HCT116 (cell line): ENCODE measurements around the gene EID2B. TPM values are rescaled to one million over a fixed set of nuclear protein-coding genes. Genes with fewer than 3 reads are reported as not detected.
A peak's percentile ranks its signal among the peaks of the same experiment; 100 is the strongest.

Experiments
- ATAC-seq: fragments of 200-7000 bp; cut with Tn5 transposase; 2 replicates; pipeline ENCODE4 v1.9.1; 2020; ENCODE audit warnings: mild to moderate bottlenecking, moderate library complexity
- BruUV-seq: library from RNA; stranded (reverse); fragments of 400-500 nt; replicated peaks from 2 replicates; lab custom pipeline; 2021; lab: Mats Ljungman, UMichigan
- CTCF ChIA-PET: fragments of 300-600 bp; sonication (Branson Sonifier 250); formaldehyde crosslinking; loops from one replicate; lab custom pipeline; 2021; ENCODE audit warnings: antibody characterized with exemption; lab: Charles Lee
- POLR2A ChIA-PET: fragments of 300-600, 350-600 bp; sonication (Branson Sonifier 250); formaldehyde crosslinking; loops from one replicate; lab custom pipeline; 2021; ENCODE audit warnings: antibody characterized with exemption; lab: Charles Lee
- RAD21 ChIA-PET, 2 experiments: fragments of 300-600 bp; sonication (Branson Sonifier 250); formaldehyde crosslinking; loops; one replicate each; lab custom pipeline; 2023; ENCODE audit warnings: low total read pairs in 2 of 2; ENCODE audit not compliant: uncharacterized antibody in 2 of 2, unreplicated experiment in 2 of 2, low non-redundant PET in 1 of 2; lab: Charles Lee
- DNase-seq: peaks from one replicate; pipeline ENCODE4 v3.0.0-alpha.2; 2010; ENCODE audit warnings: low read depth, low spot score
- H2AFZ ChIP-seq: fragments of 200-600 bp; shearing (Covaris generic), sonication (generic); 2 replicates; pipeline ENCODE4 v1.6.1; 2017; ENCODE audit warnings: low read depth, mixed run types, mixed read lengths, antibody characterized with exemption, low read length; ENCODE audit not compliant: poor library complexity, severe bottlenecking
- H3K27ac ChIP-seq: 2 replicates; pipeline ENCODE4 v1.5.1; 2012; ENCODE audit warnings: low read depth, low read length
- H3K27me3 ChIP-seq: fragments of 200-600 bp; sonication (generic); 2 replicates; pipeline ENCODE4 v1.6.1; 2016; ENCODE audit warnings: mixed run types, low read length, mixed read lengths; ENCODE audit not compliant: insufficient read depth
- H3K36me3 ChIP-seq, 2 experiments: fragments of 200-500 bp in 1 of 2; fragments of 200-600 bp in 1 of 2; sonication (Bioruptor generic) in 1 of 2; sonication (generic) in 1 of 2; 2 replicates each; pipeline versions ENCODE4 v1.5.1 to v1.6.1; 2014 to 2016; ENCODE audit warnings: low read length in 2 of 2, inconsistent platforms in 1 of 2, mixed read lengths in 1 of 2, mixed run types in 1 of 2; ENCODE audit not compliant: insufficient read depth in 2 of 2, control insufficient read depth in 1 of 2
- H3K4me1 ChIP-seq, 2 experiments: fragments of 200-600 bp in 1 of 2; sonication (generic) in 1 of 2; 2 replicates each; pipeline versions ENCODE4 v1.5.1 to v1.6.1; 2012 to 2017; ENCODE audit warnings: low read length in 2 of 2, inconsistent platforms in 1 of 2, mild to moderate bottlenecking in 1 of 2, mixed read lengths in 1 of 2, mixed run types in 1 of 2, moderate library complexity in 1 of 2; ENCODE audit not compliant: insufficient read depth in 2 of 2, control insufficient read depth in 1 of 2
- H3K4me2 ChIP-seq: fragments of 200-600 bp; sonication (generic); 2 replicates; pipeline ENCODE4 v1.6.1; 2017; ENCODE audit warnings: mixed run types, low read length, mixed read lengths
- H3K4me3 ChIP-seq, 2 experiments: fragments of 200-600 bp in 1 of 2; sonication (generic) in 1 of 2; replicated peaks in 1 of 2; 2 replicates each; pipeline ENCODE4 v1.5.1; 2011 to 2016; ENCODE audit warnings: low read length in 2 of 2, control low read depth in 1 of 2, low read depth in 1 of 2, mild to moderate bottlenecking in 1 of 2, mixed read lengths in 1 of 2, mixed run types in 1 of 2
- H3K79me2 ChIP-seq: fragments of 200-600 bp; sonication (generic); 2 replicates; pipeline ENCODE4 v1.6.1; 2017; ENCODE audit warnings: mild to moderate bottlenecking, mixed run types, low read length, moderate library complexity, mixed read lengths; ENCODE audit not compliant: insufficient read depth
- H3K9ac ChIP-seq: fragments of 200-600 bp; sonication (generic); 2 replicates; pipeline ENCODE4 v1.6.1; 2016; ENCODE audit warnings: low read length, mixed read lengths
- H3K9me2 ChIP-seq: fragments of 200-600 bp; sonication (generic), shearing (Covaris generic); 2 replicates; pipeline ENCODE4 v1.6.1; 2017; ENCODE audit warnings: mixed run types, mild to moderate bottlenecking, moderate library complexity; ENCODE audit not compliant: insufficient read depth
- H3K9me3 ChIP-seq, 2 experiments: fragments of 200-500 bp in 1 of 2; fragments of 200-600 bp in 1 of 2; sonication (Bioruptor generic) in 1 of 2; sonication (generic) in 1 of 2; 2 replicates each; pipeline ENCODE4 v1.6.1; 2014 to 2017; ENCODE audit warnings: low read length in 2 of 2, mixed read lengths in 2 of 2, inconsistent platforms in 1 of 2, low read depth in 1 of 2, mild to moderate bottlenecking in 1 of 2, mixed run types in 1 of 2, moderate library complexity in 1 of 2; ENCODE audit not compliant: control insufficient read depth in 1 of 2, insufficient read depth in 1 of 2
- H4K20me1 ChIP-seq: fragments of 200-600 bp; sonication (generic), shearing (Covaris generic); 2 replicates; pipeline ENCODE4 v1.6.1; 2017; ENCODE audit warnings: mixed run types, mild to moderate bottlenecking, moderate library complexity; ENCODE audit not compliant: insufficient read depth
- CEBPB ChIP-seq: IDR thresholded peaks from 2 replicates; pipeline ENCODE4 v1.6.1; 2012; ENCODE audit warnings: low read depth
- CTCF ChIP-seq, 3 experiments: fragments of 200-600 bp in 1 of 3; sonication (generic) in 1 of 3; IDR thresholded peaks in 2 of 3; conservative IDR thresholded peaks in 1 of 3; 2 replicates each; pipeline ENCODE4 v1.5.1; 2012 to 2017; ENCODE audit warnings: low read depth in 2 of 3, low read length in 2 of 3, antibody characterized with exemption in 1 of 3, borderline replicate concordance in 1 of 3, control low read depth in 1 of 3, mild to moderate bottlenecking in 1 of 3, mixed read lengths in 1 of 3, mixed run types in 1 of 3, moderate library complexity in 1 of 3; ENCODE audit not compliant: insufficient read depth in 1 of 3
- EGR1 ChIP-seq: IDR thresholded peaks from 2 replicates; pipeline ENCODE4 v1.6.1; 2012; ENCODE audit warnings: low read depth
- EZH2 ChIP-seq: fragments of 200-600 bp; sonication (generic); IDR thresholded peaks from 2 replicates; pipeline ENCODE4 v1.6.1; 2017; ENCODE audit warnings: antibody characterized with exemption, mixed run types
- EZH2phosphoT487 ChIP-seq: fragments of 200-600 bp; IDR thresholded peaks from 2 replicates; pipeline ENCODE4 v1.6.1; 2018; ENCODE audit warnings: antibody characterized with exemption, borderline replicate concordance
- FOSL1 ChIP-seq: IDR thresholded peaks from 2 replicates; pipeline ENCODE4 v1.6.1; 2012; ENCODE audit warnings: low read depth
- JUND ChIP-seq: IDR thresholded peaks from 2 replicates; pipeline ENCODE4 v1.6.1; 2012
- POLR2A ChIP-seq: IDR thresholded peaks from 2 replicates; pipeline ENCODE4 v1.7.0; 2011; ENCODE audit warnings: borderline replicate concordance; ENCODE audit not compliant: insufficient read depth, insufficient read length; ENCODE audit errors: extremely low read depth
- RAD21 ChIP-seq: IDR thresholded peaks from 2 replicates; pipeline ENCODE4 v1.6.1; 2012; ENCODE audit warnings: low read depth, mild to moderate bottlenecking
- SIN3A ChIP-seq: IDR thresholded peaks from 2 replicates; pipeline ENCODE4 v1.6.1; 2012; ENCODE audit warnings: low read depth
- SP1 ChIP-seq: IDR thresholded peaks from 2 replicates; pipeline ENCODE4 v1.6.1; 2012; ENCODE audit warnings: low read depth
- SRF ChIP-seq: IDR thresholded peaks from 2 replicates; pipeline ENCODE4 v1.6.1; 2012; ENCODE audit warnings: low read depth
- TCF7L2 ChIP-seq: IDR thresholded peaks from 2 replicates; pipeline ENCODE4 v1.7.0; 2011; ENCODE audit warnings: borderline replicate concordance, inconsistent platforms; ENCODE audit not compliant: insufficient read depth, insufficient read length; ENCODE audit errors: extremely low read depth
- YY1 ChIP-seq: IDR thresholded peaks from 2 replicates; pipeline ENCODE4 v1.6.1; 2011; ENCODE audit warnings: low read length, low read depth, moderate library complexity, mild to moderate bottlenecking; ENCODE audit not compliant: insufficient replicate concordance; ENCODE audit errors: extremely low read depth
- ZFX ChIP-seq: fragments of 450-650 bp; IDR thresholded peaks from 2 replicates; pipeline ENCODE4 v1.6.1; 2017
- ZNF274 ChIP-seq: fragments of 200-500 bp; sonication (Bioruptor generic); IDR thresholded peaks from 2 replicates; pipeline ENCODE4 v1.6.1; 2014; ENCODE audit warnings: mild to moderate bottlenecking, low read depth, low read length, inconsistent platforms
- intact Hi-C: fragments of 100-400 bp; cut with micrococcal nuclease; formaldehyde crosslinking; loops from 2 replicates; pipeline ENCODE4 v1.10.0; 2022
- total RNA-seq: library from RNA; stranded (reverse); gene quantifications from one replicate; pipeline ENCODE4 v1.2.1, GENCODE V29; 2021; ENCODE audit not compliant: unreplicated experiment
- TF ChIP-seq, protein P1 (sequence below): IDR thresholded peaks from 2 replicates; pipeline ENCODE4 v1.6.1; 2012
- TF ChIP-seq, protein P2 (sequence below): IDR thresholded peaks from 2 replicates; pipeline ENCODE4 v1.6.1; 2012; ENCODE audit warnings: low read depth

EID2B gene
- total RNA-seq, 1 experiment from 2014 or later: 1.2 TPM

DNA sequence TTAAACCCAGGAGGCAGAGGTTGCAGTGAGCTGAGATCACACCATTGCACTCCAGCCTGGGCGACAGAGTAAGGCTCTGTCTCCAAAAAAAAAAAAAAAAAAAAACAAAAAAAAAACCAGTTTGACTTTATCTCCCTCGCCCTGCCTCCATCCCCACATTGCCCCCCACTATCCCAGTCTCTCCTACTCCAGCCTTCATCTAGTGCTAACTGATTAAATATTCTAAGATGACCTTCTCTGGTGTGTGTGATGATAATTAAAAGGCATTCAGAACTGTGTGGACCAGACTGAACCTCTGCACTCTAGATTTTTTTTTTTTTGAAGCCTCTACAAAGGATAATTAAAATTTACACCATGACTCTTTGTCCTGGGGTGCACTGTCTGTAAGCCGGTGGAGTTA, 39.9 kb downstream of the EID2B start:
- DNase-seq: no peak
- Histone ChIP-seq H3K9me3 (no peaks in the 10 kb centered on the region), H3K9me2 (no peaks in the 10 kb centered on the region), H3K36me3 (peaks cover 18 to 27% of the 10 kb centered on the region in 2 experiments), H3K4me3 (no peak overlapping the region), H3K27ac (no peak overlapping the region), H3K4me2 (peak overlapping the region; percentile 7; the same call in 1 of the 2 replicates), H4K20me1 (no peaks in the 10 kb centered on the region), H3K79me2 (peaks cover 4% of the 10 kb centered on the region; the same call in 1 of the 2 replicates), H3K9ac (no peak overlapping the region), H3K27me3 (no peaks in the 10 kb centered on the region), H2AFZ (no peak overlapping the region), H3K4me1 (peaks cover 0 to 7% of the 10 kb centered on the region in 2 experiments; a peak in 2 of 4 replicates)
- POLR2A ChIA-PET: no interaction called here
- ATAC-seq: no peak; the same call in 1 of the 2 replicates
- no TSS peak for BruUV-seq
- intact Hi-C loops: no loop called here
- TF ChIP-seq FOSL1 (no peak), RAD21 (no peak), SP1 (no peak), EZH2 (no peak), SIN3A (no peak), ZNF274 (no peak), SRF (no peak), POLR2A (no peak), EGR1 (no peak), YY1 (no peak), TCF7L2 (no peak), JUND (no peak), CTCF (IDR thresholded peaks at IDR 0.05 in 2 of 3, conservative IDR thresholded peaks at IDR 0.05 in 1 of 3; ENCODE audit: borderline replicate concordance in 1 of 3, insufficient read depth in 1 of 3, low read depth in 2 of 3, low read length in 2 of 3) (no peak), EZH2phosphoT487 (no peak), CEBPB (no peak), ZFX (no peak)
- TF ChIP-seq, protein P1, sequence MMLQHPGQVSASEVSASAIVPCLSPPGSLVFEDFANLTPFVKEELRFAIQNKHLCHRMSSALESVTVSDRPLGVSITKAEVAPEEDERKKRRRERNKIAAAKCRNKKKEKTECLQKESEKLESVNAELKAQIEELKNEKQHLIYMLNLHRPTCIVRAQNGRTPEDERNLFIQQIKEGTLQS: no peak
- TF ChIP-seq, protein P2, sequence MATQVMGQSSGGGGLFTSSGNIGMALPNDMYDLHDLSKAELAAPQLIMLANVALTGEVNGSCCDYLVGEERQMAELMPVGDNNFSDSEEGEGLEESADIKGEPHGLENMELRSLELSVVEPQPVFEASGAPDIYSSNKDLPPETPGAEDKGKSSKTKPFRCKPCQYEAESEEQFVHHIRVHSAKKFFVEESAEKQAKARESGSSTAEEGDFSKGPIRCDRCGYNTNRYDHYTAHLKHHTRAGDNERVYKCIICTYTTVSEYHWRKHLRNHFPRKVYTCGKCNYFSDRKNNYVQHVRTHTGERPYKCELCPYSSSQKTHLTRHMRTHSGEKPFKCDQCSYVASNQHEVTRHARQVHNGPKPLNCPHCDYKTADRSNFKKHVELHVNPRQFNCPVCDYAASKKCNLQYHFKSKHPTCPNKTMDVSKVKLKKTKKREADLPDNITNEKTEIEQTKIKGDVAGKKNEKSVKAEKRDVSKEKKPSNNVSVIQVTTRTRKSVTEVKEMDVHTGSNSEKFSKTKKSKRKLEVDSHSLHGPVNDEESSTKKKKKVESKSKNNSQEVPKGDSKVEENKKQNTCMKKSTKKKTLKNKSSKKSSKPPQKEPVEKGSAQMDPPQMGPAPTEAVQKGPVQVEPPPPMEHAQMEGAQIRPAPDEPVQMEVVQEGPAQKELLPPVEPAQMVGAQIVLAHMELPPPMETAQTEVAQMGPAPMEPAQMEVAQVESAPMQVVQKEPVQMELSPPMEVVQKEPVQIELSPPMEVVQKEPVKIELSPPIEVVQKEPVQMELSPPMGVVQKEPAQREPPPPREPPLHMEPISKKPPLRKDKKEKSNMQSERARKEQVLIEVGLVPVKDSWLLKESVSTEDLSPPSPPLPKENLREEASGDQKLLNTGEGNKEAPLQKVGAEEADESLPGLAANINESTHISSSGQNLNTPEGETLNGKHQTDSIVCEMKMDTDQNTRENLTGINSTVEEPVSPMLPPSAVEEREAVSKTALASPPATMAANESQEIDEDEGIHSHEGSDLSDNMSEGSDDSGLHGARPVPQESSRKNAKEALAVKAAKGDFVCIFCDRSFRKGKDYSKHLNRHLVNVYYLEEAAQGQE: no peak
- CTCF ChIA-PET: no interaction called here
- RAD21 ChIA-PET: interaction anchor here in 1 of 2 experiments (0.7 kb wide), 1 partner anchor 95 kb away, joined by 3 read pairs; no protein-coding TSS in a partner anchor
